PFSK-1 (cell line): ENCODE data around the gene SERPINA7. TPM values are rescaled to one million over a fixed set of nuclear protein-coding genes. Genes with fewer than 3 reads are reported as not detected.

ENCODE experiments used
- FOXP2 ChIP-seq: optimal IDR thresholded peaks from 2 replicates; pipeline ENCODE3; 2011; ENCODE audit warnings: borderline replicate concordance, control low read depth, inconsistent platforms; ENCODE audit not compliant: insufficient read depth; ENCODE audit errors: extremely low read length, extremely low read depth
- POLR2AphosphoS5 ChIP-seq: IDR thresholded peaks from 2 replicates; pipeline ENCODE4 v1.6.1; 2012; ENCODE audit warnings: low read depth, mild to moderate bottlenecking, control low read depth, low read length, moderate library complexity
- SIN3A ChIP-seq: IDR thresholded peaks from 2 replicates; pipeline ENCODE4 v1.6.1; 2012; ENCODE audit warnings: mild to moderate bottlenecking, low read length, moderate library complexity, borderline replicate concordance; ENCODE audit not compliant: insufficient read depth
- TAF1 ChIP-seq: IDR thresholded peaks from 2 replicates; pipeline ENCODE4 v1.6.1; 2012; ENCODE audit warnings: low read length, control low read depth, borderline replicate concordance; ENCODE audit not compliant: insufficient read depth
- polyA plus RNA-seq: library from polyadenylated mRNA; unstranded; fragments of >200 nt; gene quantifications from one replicate; pipeline ENCODE4 v1.2.1, GENCODE V29; 2012; ENCODE audit warnings: low read depth, missing spikeins; ENCODE audit not compliant: insufficient read length
- TF ChIP-seq, protein P1 (sequence below), 2 experiments: IDR thresholded peaks; 2 replicates each; pipeline versions ENCODE4 v1.6.1 to v1.8.0; 2011 to 2012; ENCODE audit warnings: low read depth in 2 of 2, low read length in 2 of 2, control low read depth in 1 of 2, inconsistent platforms in 1 of 2, mild to moderate bottlenecking in 1 of 2, moderate library complexity in 1 of 2; ENCODE audit not compliant: insufficient read depth in 1 of 2

The SERPINA7 gene, protein sequence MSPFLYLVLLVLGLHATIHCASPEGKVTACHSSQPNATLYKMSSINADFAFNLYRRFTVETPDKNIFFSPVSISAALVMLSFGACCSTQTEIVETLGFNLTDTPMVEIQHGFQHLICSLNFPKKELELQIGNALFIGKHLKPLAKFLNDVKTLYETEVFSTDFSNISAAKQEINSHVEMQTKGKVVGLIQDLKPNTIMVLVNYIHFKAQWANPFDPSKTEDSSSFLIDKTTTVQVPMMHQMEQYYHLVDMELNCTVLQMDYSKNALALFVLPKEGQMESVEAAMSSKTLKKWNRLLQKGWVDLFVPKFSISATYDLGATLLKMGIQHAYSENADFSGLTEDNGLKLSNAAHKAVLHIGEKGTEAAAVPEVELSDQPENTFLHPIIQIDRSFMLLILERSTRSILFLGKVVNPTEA
- not detected for polyA plus RNA-seq

DNA sequence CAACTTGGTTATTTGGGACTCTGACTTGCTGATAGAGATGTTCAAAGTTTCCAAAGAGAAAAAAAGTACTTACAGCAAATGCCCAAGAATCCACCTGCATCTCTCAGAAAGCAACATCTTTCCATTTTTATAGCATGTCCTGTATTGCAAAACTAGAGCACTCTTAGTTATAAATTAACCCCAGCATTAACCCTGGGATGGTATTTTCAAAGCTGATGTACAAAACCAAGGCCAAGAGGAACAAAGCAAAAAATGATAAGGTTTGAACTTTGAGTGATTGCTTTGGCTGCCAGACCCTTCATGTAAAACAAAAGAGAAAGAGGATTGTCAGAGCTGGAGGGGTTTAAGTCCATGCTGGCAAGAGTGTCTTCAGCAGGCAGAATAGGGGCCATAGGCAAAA is at the start of gene SERPINA7:
SERPINA7 (minus strand) TSS at position 103 of the 400 bp plus-strand sequence. CDS start 1,669 bp downstream, outside the sequence.
- TF ChIP-seq POLR2AphosphoS5 = no peak

DNA sequence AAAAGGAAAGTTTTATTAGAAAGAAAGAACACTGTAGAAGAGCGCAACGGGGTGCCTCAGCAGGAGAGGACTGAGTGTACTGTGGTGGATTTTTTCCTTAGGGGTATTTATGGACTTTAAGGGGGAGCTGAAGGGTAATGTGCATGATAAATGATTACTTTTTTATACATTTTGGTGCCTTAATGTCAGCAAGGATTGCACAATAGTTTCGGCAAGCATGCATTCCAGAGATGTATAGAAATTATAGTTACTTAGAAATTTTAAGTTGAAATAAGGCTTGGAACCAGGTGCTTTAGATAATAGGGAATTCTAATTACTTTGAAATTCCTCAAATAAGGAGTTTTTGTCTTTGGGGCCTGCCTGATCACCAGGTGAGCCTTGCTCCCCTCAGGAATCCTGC is 30.5 kb upstream of the SERPINA7 start:
- TF ChIP-seq POLR2AphosphoS5 (no peak), TAF1 (no peak), SIN3A (no peak), FOXP2 (no peak)
- TF ChIP-seq, protein P1, sequence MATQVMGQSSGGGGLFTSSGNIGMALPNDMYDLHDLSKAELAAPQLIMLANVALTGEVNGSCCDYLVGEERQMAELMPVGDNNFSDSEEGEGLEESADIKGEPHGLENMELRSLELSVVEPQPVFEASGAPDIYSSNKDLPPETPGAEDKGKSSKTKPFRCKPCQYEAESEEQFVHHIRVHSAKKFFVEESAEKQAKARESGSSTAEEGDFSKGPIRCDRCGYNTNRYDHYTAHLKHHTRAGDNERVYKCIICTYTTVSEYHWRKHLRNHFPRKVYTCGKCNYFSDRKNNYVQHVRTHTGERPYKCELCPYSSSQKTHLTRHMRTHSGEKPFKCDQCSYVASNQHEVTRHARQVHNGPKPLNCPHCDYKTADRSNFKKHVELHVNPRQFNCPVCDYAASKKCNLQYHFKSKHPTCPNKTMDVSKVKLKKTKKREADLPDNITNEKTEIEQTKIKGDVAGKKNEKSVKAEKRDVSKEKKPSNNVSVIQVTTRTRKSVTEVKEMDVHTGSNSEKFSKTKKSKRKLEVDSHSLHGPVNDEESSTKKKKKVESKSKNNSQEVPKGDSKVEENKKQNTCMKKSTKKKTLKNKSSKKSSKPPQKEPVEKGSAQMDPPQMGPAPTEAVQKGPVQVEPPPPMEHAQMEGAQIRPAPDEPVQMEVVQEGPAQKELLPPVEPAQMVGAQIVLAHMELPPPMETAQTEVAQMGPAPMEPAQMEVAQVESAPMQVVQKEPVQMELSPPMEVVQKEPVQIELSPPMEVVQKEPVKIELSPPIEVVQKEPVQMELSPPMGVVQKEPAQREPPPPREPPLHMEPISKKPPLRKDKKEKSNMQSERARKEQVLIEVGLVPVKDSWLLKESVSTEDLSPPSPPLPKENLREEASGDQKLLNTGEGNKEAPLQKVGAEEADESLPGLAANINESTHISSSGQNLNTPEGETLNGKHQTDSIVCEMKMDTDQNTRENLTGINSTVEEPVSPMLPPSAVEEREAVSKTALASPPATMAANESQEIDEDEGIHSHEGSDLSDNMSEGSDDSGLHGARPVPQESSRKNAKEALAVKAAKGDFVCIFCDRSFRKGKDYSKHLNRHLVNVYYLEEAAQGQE (IDR thresholded peaks at IDR 0.05; ENCODE audit: insufficient read depth in 1 of 2, low read depth in 2 of 2, low read length in 2 of 2) = no peak

DNA sequence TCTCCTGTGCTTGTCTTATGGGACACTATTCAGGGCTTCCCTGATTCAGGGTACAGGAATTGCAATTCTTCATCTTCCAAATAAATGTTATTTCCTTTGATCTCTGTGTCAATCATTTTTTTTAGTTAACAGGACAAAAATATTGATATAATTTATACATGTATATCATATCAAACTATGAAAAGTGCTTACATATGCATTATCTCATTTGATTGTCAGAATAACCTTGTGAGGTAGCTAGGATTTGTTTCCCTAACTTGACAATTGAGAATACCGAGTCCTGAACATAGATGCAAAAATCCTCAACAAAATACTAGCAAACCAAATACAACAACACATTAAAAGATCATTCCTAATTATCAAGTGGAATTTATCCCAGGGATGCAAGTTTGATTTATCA is 11.5 kb upstream of the SERPINA7 start:
- TF ChIP-seq FOXP2 (no peak), TAF1 (no peak), SIN3A (no peak), POLR2AphosphoS5 (no peak)
- TF ChIP-seq, protein P1 (IDR thresholded peaks at IDR 0.05; ENCODE audit: insufficient read depth in 1 of 2, low read depth in 2 of 2, low read length in 2 of 2) = no peak

DNA sequence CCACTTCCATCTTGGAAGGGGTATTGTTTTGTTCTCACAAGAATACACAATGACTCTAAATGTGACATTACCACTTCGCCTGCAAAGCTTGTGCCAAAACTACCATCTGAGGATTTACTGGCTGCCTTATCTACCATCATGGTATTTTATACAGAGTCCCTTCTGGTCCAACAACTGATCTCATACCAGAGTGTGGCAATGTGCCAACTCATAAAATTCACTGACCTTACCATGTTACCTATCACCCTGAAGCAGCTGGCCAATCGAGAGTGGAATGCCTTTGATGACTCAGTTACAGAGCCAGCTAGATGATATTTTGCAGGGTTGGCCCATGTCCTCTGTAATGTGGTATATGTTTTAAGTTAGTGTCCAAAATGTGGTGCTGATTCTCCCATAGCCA is 3.8 kb upstream of the SERPINA7 start:
- no peak for TF ChIP-seq FOXP2
- TF ChIP-seq TAF1 = no peak
- TF ChIP-seq, protein P1 (IDR thresholded peaks at IDR 0.05; ENCODE audit: insufficient read depth in 1 of 2, low read depth in 2 of 2, low read length in 2 of 2) = no peak
- TF ChIP-seq POLR2AphosphoS5 = no peak
- TF ChIP-seq SIN3A = no peak

DNA sequence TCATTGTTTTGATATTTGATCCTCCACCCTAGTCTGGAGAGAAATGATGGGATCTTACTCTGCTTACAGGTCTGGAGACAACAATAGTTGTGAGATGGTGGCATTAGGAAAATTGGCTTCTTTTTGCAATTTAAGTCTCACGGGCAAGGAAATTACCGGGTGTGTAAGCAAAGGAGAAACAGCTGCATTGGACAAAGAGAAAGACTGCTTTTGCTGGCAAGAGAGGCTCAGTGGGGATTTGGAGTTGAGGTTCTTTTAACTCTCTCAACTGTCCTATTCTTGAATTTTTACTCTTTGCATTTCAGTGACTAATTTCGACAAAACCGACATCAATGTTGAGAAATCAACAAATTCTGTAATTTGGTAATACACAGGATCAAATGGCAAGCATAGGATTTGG is 2.3 kb upstream of the SERPINA7 start:
- TF ChIP-seq SIN3A (no peak), TAF1 (no peak)

DNA sequence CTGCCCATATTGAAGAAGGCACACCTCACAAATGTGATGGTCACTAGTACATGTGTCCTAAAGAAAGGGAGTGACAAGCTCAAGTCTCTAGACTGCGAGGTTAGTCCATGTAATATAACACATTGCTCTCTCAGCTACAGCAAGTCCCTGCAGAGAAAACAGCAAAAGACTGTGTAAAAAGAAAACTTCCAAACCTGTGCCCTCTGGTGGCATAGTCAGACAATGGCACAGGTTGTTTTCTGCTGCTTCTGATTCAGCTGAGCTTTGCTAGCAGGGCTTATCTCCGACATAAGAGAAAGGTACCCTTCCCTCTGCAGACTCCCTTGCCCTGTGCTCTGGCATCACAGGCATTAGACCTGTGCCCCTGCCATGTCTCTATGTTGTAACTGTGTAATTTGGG is 1.4 kb upstream of the SERPINA7 start:
- TF ChIP-seq POLR2AphosphoS5 (no peak), SIN3A (no peak), FOXP2 (no peak), TAF1 (no peak)
- TF ChIP-seq, protein P1 (IDR thresholded peaks at IDR 0.05; ENCODE audit: insufficient read depth in 1 of 2, low read depth in 2 of 2, low read length in 2 of 2) = no peak
